RPMI8226 (cell line): ENCODE data around the gene GRB2.

Experiments
- DNase-seq: peaks from one replicate; pipeline ENCODE4 v3.0.0-alpha.2; 2015

GRB2 gene

DNA sequence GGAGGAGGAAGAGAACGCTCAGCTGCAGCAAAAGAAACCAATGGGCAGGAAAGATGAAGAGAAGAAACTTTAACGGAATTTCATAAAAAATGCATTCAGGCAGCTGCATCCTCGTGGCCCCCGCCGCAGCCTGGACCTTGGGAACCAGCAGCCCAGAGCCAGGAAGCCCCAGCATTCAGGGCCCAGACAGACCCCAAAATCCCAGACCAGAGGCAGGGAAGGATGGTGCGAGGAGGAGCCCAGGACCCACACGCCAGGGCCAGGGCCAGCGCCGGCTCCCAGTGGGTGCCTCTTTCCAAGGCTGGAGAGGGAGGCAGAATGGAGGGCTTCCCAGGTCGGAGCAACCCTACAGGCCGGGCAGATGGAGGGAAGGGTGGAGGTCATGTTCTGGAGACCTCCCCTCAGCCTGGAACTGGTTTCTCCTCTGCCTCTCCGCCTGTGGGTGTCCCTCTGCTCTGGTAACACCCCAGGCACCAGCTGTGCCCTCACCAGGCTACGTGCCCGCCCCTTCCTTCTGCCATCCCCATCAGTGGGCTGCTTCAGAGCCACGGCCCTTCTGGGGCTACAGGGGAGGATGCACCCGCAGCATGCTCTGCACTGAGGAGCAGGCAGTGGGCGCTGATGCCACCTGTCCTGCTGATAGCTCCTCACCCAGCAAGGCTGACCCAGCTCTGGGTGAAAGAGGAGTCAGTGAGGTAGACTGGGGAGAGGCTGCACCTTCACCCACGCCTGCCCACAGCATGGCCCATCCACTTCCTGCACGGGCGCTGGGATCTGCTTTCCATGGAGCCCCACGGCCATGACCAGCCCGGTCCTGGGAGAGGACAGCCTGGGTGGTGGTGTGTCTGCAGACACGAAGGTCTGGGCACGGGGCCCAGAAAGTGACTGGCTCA is 133.3 kb downstream of the GRB2 start:
- DNase-seq = peak; percentile 50

DNA sequence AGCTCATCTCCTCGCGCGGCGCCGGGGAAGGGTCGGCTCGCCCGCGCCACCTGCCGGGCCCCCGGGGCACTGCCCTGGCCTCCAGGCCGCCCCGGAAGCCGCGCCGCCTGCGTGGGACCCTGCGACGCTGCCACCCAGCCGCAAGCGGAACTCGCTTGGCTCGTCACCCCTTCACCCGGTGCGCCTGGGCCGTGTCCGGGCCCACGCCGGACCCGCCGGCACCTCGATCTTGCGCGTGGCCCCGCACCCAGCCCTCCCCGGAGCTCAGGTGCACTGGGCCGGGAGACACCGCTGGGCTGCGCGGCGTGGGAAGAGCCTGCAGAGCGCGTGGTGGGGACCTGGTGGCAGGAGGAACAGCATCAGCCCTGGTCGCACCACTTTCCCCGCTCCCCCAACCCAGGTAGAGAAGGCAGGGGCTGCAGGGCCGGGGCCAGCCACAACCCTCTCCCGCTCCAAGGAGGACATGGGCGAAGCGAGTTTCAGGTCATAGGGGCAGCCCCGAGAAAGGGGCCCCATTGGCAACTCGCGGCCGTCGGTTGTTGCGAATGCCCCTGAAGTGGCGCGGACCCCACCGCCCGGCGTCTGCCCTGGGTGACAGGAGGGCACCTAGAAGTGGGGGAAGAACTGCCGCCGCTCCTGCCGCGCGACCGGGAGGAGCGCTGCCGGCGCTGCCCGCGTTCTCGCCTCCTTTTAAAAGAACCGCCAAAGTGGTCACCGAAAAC is 134.1 kb downstream of the GRB2 start:
- DNase-seq = peak; percentile 91

- DNase-seq = no peak
Measured at GRCh38 chr17:75270966-75271232, 134.6 kb downstream of the GRB2 start, which contains the start of gene MIF4GD. MIF4GD (minus strand) TSS chr17:75271231; CDS start chr17:75270195, 1,036 bp downstream.

GRCh38 chr17:75270218-75270965 is 135.1 kb downstream of the GRB2 start:
- DNase-seq = peak; percentile 79

DNA sequence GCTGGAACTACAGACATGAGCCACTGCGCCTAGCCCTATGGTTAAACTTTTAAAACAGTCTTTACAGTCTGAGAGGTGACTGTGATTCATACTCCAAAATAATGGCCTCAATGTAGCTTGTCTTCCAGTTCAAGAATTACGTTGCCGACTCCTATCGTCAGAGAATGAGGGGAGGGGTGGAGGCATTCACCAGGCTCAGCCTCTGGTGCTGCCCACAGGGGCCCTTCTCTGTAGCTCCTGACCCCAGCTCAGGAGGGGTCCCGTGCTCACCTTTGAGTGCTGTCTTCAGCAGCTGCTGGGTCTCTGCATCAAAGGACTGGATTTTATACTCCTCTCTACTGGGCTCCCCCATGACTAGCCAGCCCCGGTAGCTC is 135.6 kb downstream of the GRB2 start:
- DNase-seq = no peak
